Measurements from ENCODE around the gene ITPRID2. TPM values are rescaled to one million over a fixed set of nuclear protein-coding genes. Genes with fewer than 3 reads are reported as not detected.

The ITPRID2 gene
- total and polyA plus RNA-seq, 2 of the 4 experiments (the other 2 are of a cell fraction) = 74.1 to 187 TPM

- H4K91ac ChIP-seq (ENCODE audit: insufficient read depth, low read depth, low read length) = no peak overlapping the region
These were observed 81.7 kb downstream of the ITPRID2 start for GRCh38 chr2:181973171-181973783.

More at GRCh38 chr2:181973171-181973783, 81.7 kb downstream of the ITPRID2 start:
- no peak overlapping the region for H3K4me2 ChIP-seq (ENCODE audit: low read depth, low read length)
- no peak overlapping the region for H3K14ac ChIP-seq (replicated peaks; ENCODE audit: low read depth, low read length)
- H3K4me3 ChIP-seq (ENCODE audit: insufficient read depth, low read depth, low read length) = no peak overlapping the region
- DNase-seq (no peak), ATAC-seq (ENCODE audit: low read depth) (peak; percentile 21)
- intact Hi-C loops (cut with micrococcal nuclease) = no loop called here
- dilution Hi-C loops (cut with HindIII; ENCODE audit: low sequenced_read_pairs, unreplicated experiment) = no loop called here
- no peak overlapping the region for H2BK20ac ChIP-seq (ENCODE audit: low read depth, low read length)
- no peak overlapping the region for H2BK120ac ChIP-seq (ENCODE audit: low read depth, low read length)
- H3K56ac ChIP-seq (ENCODE audit: extremely low read depth, insufficient read depth, low read length) = no peak overlapping the region; the same call in 1 of the 2 replicates
- no peak overlapping the region for H4K5ac ChIP-seq (ENCODE audit: low read depth, low read length)
- no peaks in the 10 kb centered on the region; the same call in 1 of the 2 replicates for H3K4me1 ChIP-seq (ENCODE audit: control insufficient read depth, insufficient read depth, low read length)
- BruUV-seq (replicated peaks) = no TSS peak
- H3K4ac ChIP-seq (ENCODE audit: low read depth, low read length) = no peak overlapping the region
- H3K79me1 ChIP-seq (ENCODE audit: low read depth in 1 of 2, low read length in 2 of 2) = no peaks in the 10 kb centered on the region
- no peak overlapping the region for H4K8ac ChIP-seq (ENCODE audit: low read depth in 2 of 2, low read length in 2 of 2)
- no peak overlapping the region for H2AFZ ChIP-seq (replicated peaks; ENCODE audit: low read length, poor library complexity)
- H2BK15ac ChIP-seq (ENCODE audit: low read depth, low read length) = no peak overlapping the region
- WGBS, 2 experiments (ENCODE audit: extremely low coverage in 2 of 2, insufficient read length in 1 of 2) = 71% methylated on average over 1 of the region's 5 CpGs; no CpG with 5 or more reads in 1 of the 2 experiments
- no peak overlapping the region for H2AK5ac ChIP-seq (ENCODE audit: low read depth, low read length)
- H2AK9ac ChIP-seq (replicated peaks; ENCODE audit: low read depth, low read length, poor library complexity) = no peak overlapping the region
- TF ChIP-seq FOS (IDR thresholded peaks at IDR 0.05; ENCODE audit: low read depth, low read length) (no peak), MAFK (IDR thresholded peaks at IDR 0.05; ENCODE audit: low read depth, low read length) (no peak), CHD1 (IDR thresholded peaks at IDR 0.05; ENCODE audit: low read depth, low read length) (no peak), SMC3 (IDR thresholded peaks at IDR 0.05; ENCODE audit: low read depth, low read length) (no peak), RAD21 (IDR thresholded peaks at IDR 0.05; ENCODE audit: low read length) (no peak), RCOR1 (IDR thresholded peaks at IDR 0.05; ENCODE audit: insufficient replicate concordance, low read length) (no peak), MXI1 (IDR thresholded peaks at IDR 0.05; ENCODE audit: borderline replicate concordance, low read depth, low read length) (no peak), BHLHE40 (IDR thresholded peaks at IDR 0.05; ENCODE audit: low read depth, low read length) (no peak)
- no peak overlapping the region for H3K23ac ChIP-seq (ENCODE audit: low read depth, low read length)
- in situ Hi-C loops (cut with MboI; ENCODE audit: low sequenced_read_pairs) = no loop called here
- CTCF ChIA-PET = no interaction called here
- H2BK5ac ChIP-seq (ENCODE audit: low read depth, low read length, poor library complexity, severe bottlenecking) = no peak overlapping the region
- no peaks in the 10 kb centered on the region for H3K27me3 ChIP-seq (ENCODE audit: control insufficient read depth, insufficient read depth, low read length)
- no peaks in the 10 kb centered on the region for H3K9me1 ChIP-seq (ENCODE audit: insufficient read depth, low read length)
- no peaks in the 10 kb centered on the region for H3K9me3 ChIP-seq (ENCODE audit: control insufficient read depth, insufficient read depth, low read length)
- H3K18ac ChIP-seq (ENCODE audit: low read depth, low read length) = no peak overlapping the region
- H3K27ac ChIP-seq (ENCODE audit: insufficient read depth, low read length) = no peak overlapping the region
- no peak overlapping the region for H3K9ac ChIP-seq (ENCODE audit: low read depth, low read length)
- H4K20me1 ChIP-seq (ENCODE audit: insufficient read depth, low read length) = no peaks in the 10 kb centered on the region
- H3K36me3 ChIP-seq (ENCODE audit: control insufficient read depth, insufficient read depth, low read length) = no peaks in the 10 kb centered on the region
- POLR2A ChIA-PET (ENCODE audit: unreplicated experiment) = no interaction called here

Measured in IMR-90 (cell line).